NB4 (cell line): ENCODE measurements around the gene USP24.
A peak's percentile ranks its signal among the peaks of the same experiment; 100 is the strongest.
"Not testable (repeated sequence)": the region's sequence is repeated elsewhere in the genome, so short reads cannot be mapped to it uniquely, and the experiment has no call there.

Experiments used
- DNase-seq: peaks from one replicate; pipeline ENCODE4 v3.0.0; 2010; ENCODE audit warnings: low read depth
- H3K4me3 ChIP-seq: one replicate; pipeline ENCODE4 v1.5.1; 2011; ENCODE audit warnings: mild to moderate bottlenecking, low read depth, low read length, moderate library complexity
- MYC ChIP-seq: IDR thresholded peaks from 2 replicates; pipeline ENCODE4 v1.6.1; 2011; ENCODE audit warnings: low read depth, low read length
- POLR2A ChIP-seq: IDR thresholded peaks from 2 replicates; pipeline ENCODE4 v1.6.1; 2011; ENCODE audit warnings: mild to moderate bottlenecking; ENCODE audit not compliant: insufficient read length; ENCODE audit errors: extremely low read depth
- TF ChIP-seq, protein P1 (sequence below): IDR thresholded peaks from 2 replicates; pipeline ENCODE4 v1.6.1; 2011; ENCODE audit warnings: low read depth, low read length
- TF ChIP-seq, protein P2 (sequence below): IDR thresholded peaks from one replicate; pipeline ENCODE4 v1.5.1; 2012; ENCODE audit warnings: low read depth, low read length

The USP24 gene

DNA sequence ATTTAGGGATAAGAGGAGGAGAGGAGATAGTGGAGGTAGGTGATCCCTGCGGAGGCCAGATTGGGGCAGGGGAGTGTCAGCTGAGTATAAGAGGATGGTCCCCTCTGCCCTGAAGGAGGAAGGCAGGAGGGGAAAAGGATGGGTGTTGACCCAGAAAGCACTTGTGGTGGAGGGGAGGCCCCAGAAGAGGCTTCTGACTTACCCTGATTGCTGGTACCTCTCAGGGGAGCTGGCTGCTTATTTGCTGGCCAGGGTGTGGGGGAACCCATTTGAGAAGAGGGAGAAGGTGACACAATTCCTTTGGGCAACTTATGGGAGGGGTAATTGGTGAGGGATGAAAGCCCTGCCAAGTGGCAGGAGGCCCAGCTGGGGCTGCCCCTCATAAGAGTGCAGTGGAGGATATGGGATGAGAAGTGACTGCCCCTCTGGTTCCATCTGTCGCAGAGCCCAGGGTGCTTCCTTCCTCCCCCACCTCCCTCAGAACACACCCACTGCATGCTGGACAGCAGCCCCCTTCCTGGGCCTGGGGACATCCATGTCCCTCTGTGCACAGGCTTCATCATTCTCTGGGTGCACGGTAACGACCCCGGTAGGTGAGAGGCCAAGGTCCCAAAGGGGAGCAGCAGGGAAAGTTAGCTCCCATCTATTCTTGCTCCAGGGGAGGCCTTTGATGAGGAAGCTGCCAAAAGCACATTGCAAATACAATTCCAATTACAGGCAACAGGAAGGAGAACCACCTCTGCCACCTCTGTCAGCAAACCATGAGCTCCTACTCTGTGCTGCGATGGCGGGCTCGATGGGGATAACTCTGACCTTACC lies 177.2 kb downstream of the USP24 start:
- H3K4me3 ChIP-seq = no peak overlapping the region
- TF ChIP-seq, protein P1, sequence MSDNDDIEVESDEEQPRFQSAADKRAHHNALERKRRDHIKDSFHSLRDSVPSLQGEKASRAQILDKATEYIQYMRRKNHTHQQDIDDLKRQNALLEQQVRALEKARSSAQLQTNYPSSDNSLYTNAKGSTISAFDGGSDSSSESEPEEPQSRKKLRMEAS = no peak
- TF ChIP-seq, protein P2, sequence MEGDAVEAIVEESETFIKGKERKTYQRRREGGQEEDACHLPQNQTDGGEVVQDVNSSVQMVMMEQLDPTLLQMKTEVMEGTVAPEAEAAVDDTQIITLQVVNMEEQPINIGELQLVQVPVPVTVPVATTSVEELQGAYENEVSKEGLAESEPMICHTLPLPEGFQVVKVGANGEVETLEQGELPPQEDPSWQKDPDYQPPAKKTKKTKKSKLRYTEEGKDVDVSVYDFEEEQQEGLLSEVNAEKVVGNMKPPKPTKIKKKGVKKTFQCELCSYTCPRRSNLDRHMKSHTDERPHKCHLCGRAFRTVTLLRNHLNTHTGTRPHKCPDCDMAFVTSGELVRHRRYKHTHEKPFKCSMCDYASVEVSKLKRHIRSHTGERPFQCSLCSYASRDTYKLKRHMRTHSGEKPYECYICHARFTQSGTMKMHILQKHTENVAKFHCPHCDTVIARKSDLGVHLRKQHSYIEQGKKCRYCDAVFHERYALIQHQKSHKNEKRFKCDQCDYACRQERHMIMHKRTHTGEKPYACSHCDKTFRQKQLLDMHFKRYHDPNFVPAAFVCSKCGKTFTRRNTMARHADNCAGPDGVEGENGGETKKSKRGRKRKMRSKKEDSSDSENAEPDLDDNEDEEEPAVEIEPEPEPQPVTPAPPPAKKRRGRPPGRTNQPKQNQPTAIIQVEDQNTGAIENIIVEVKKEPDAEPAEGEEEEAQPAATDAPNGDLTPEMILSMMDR = no peak
- TF ChIP-seq POLR2A (no peak), MYC (no peak)

DNA sequence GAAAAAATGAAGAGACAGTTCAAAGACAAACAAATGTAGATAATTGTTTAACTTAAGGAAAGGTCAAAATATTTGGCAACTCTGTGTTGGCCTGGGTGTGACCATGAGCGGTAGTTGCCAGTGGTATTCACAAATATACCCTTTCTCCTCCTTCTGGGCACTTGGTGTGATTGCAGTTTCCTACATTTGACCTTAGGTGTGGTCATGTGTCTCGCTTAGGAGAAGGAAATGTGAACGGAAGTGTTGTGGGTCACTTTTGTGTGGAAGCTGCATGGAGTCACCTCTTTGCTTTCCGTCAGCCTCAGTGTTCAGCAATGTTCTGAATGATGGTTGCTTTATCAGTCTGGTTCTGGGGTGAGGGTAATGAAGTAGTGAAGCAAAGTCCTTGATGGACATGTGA lies 179.3 kb downstream of the USP24 start:
- peak; percentile 22 for DNase-seq
- no peak for TF ChIP-seq POLR2A
- TF ChIP-seq, protein P1 = no peak
- no peak overlapping the region for H3K4me3 ChIP-seq

More for the DNA sequence above, 177.2 kb downstream of the USP24 start:
- DNase-seq = no peak

DNA sequence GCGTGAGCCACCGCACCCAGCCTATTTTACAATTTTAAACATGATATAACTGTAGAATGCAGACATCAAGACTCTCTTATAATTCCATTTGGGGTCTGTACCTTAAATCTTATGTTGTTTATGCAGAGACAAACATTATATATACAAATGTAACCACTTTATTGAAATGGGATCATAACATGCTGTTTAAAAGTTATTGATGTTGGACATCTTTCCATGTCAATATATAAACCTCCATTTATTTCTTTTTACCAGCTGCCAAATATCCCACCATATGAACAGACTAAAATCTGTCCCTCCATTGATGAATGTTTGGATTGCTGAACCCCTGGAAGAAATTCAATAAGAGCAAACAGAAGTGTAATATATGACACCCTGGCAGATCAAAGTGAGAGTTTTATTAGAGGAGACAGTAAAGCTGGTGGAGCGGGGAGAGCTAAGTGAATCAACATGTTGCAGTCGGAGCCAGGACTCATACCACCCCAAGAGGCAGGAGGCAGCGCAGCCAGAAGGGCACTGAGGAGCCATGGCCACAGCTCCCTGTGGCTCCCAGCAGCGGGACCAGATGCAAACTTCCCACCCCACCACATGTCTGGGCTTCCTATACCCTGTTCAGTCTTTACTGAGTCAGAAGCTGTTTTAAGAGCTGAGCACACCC lies 180.6 kb downstream of the USP24 start:
- TF ChIP-seq, protein P1 = no peak
- TF ChIP-seq MYC (no peak), POLR2A (no peak)
- no peak overlapping the region for H3K4me3 ChIP-seq

DNA sequence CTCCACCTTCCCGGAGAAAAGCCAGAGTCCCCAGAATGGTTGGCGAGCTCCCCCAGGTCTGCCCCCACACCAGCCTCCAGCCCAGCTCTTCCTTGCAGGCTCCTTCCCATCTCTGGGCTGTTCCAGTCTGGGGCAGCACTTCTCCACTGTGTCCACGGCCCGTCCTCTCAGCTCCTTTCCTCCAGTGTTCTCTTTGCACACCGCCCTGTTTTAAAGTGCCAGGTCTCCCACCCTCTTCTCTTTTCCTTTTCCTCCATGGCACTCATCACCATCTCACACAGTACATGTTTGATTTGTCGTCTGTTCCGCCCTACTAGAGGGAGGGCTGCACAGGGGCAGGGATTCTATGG lies 181.9 kb downstream of the USP24 start:
- H3K4me3 ChIP-seq = no peak overlapping the region
- no peak for TF ChIP-seq MYC
- no peak for DNase-seq

More for the DNA sequence above, 180.6 kb downstream of the USP24 start:
- DNase-seq = no peak

DNA sequence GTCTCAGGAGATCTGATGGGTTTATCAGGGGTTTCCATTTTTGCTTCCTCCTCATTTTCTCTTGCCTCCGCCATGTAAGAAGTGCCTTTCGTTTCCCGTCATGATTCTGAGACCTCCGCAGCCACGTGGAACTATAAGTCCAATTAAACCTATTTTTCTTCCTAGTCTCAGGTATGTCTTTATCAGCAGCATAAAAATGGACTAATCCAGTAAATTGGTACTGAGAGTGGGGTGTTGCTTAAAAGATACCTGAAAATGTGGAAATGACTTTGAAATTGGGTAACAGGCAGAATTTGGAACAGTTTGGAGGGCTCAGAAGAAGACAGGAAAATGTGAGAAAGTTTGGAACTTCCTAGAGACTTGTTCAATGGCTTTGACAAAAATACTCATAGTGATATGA lies 184.1 kb downstream of the USP24 start:
- not testable (repeated sequence) for DNase-seq, H3K4me3 ChIP-seq

DNA sequence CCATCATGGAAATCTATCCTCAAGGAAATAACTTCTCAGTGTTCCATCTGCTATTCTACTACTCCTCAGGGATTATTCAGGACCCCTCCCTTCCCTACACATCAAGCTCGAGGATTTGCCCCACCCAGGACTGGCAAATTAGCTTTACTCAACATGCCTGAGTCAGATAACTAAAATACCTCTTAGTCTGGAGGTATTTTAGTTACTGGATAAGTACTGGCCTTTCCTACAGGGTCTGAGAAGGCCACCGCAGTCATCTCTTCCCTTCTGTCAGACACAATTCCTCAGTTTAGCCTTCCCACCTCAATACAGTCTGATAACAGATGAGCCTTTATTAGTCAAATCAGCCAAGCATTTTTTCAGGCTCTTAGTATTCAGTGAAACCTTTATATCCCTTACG lies 188.5 kb downstream of the USP24 start:
- not testable (repeated sequence) for H3K4me3 ChIP-seq, DNase-seq

DNA sequence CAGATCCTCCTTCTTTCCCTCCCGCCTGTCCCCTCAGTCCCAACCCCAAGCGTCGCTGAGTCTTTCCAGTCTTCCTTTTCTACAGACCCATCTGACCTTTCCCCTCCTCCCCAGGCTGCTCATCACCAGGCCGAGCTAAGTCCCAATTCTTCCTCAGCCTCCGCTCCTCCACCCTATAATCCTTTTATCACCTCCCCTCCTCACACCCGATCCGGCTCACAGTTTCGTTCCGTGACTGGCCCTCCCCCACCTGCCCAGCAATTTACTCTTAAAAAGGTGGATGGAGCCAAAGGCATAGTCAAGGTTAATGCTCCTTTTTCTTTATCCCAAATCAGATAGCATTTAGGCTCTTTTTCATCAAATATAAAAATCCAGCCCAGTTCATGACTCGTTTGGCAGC lies 191.0 kb downstream of the USP24 start:
- DNase-seq = not testable (repeated sequence)

DNA sequence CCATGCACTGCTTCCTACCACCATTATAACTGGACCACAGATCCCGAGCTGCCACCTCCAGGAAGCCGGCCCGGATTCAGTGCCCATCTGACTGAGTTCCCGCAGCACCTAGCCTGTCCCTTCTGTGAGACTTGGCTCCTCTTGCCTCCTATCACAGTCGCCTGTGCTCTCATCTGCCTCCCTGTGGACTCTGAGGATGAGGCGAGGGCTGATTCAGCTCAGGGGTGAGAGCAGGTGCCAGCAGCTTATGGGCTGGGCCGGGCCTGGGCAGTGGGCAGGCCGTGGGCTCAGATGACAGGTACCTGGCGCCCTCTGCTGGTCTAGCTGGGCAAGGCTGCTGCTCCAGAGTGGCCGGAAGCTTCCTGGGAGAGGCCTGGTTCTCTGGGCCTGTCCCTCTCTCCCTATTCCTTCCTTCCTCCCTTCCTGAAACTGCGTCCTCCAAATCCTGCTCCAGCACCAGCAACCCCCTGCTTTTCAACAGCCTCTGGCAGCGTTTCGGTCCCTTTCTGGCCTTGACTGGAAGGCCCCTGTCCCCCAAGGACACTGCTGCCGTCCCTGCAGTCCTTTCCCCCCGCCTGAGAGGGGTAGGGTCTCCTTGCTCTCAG lies 193.1 kb downstream of the USP24 start:
- no peak overlapping the region for H3K4me3 ChIP-seq
- TF ChIP-seq, protein P2 = peak; percentile 74
- TF ChIP-seq POLR2A = no peak
- peak; percentile 83 for DNase-seq

More for the DNA sequence above, 191.0 kb downstream of the USP24 start:
- not testable (repeated sequence) for H3K4me3 ChIP-seq

DNA sequence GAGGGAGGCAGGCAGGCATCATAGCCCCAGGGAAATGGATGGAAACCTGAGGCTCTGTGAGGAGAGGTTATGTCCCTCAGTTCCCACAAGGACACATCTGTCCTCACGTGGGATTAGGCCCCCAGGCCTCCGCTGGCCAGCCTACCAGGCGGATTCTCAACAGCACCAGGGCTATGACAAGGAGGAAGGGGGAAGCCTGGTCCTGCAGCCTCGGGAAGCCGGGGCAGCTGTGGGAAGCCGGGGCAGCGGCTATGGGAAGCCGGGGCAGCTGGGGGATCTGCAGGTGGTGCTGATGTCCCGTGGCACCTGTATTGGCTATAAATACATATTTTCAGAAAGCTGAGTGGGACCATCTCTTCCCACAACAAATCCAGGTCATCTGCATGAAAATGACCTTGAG lies 196.8 kb downstream of the USP24 start:
- H3K4me3 ChIP-seq = no peak overlapping the region
- DNase-seq = no peak
- no peak for TF ChIP-seq POLR2A
- TF ChIP-seq, protein P1 = no peak
- no peak for TF ChIP-seq MYC
- TF ChIP-seq, protein P2 = no peak
